Measurements from ENCODE around the gene RALGAPA1. TPM values are rescaled to one million over a fixed set of nuclear protein-coding genes. Genes with fewer than 3 reads are reported as not detected.
"Not testable (repeated sequence)": the region's sequence is repeated elsewhere in the genome, so short reads cannot be mapped to it uniquely, and the experiment has no call there.

Gene RALGAPA1
- total and polyA plus RNA-seq, 2 donors (not counting 1 experiment from before 2014, with no cell fraction given): 7.2 to 34.5 TPM

DNA sequence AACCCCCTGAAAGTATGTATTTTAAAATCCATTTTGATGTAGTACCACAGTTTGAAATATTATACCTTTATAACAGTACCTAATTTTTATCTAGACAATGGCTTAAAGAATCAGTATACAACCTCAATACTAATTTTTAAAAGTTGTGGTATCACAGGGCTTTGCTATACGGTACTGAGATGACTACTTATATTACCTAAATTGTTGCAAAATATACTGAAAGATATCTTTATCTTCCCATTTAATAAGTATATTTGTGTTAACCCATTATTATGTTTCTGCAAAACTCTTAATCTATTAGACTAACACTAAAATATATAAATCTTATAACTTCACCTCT lies 67.1 kb downstream of the RALGAPA1 start:
- H3K27ac ChIP-seq (ENCODE audit: insufficient read depth, low read length): no peak overlapping the region
- no peak overlapping the region for H3K9ac ChIP-seq (ENCODE audit: insufficient read depth, low read length)
- H4K20me1 ChIP-seq (ENCODE audit: control insufficient read depth, extremely low read depth, insufficient read depth, low read length): no peaks in the 10 kb centered on the region
- H3K4me3 ChIP-seq (replicated peaks in 1 of 4; ENCODE audit: control extremely low read depth in 1 of 4, insufficient read depth in 1 of 4, low read depth in 3 of 4, low read length in 4 of 4): no peak overlapping the region
- H2AFZ ChIP-seq (ENCODE audit: low read length): no peak overlapping the region
- no peaks in the 10 kb centered on the region for H3K27me3 ChIP-seq (ENCODE audit: control insufficient read depth, insufficient read depth, low read length)
- no peak overlapping the region for H3K4me2 ChIP-seq (ENCODE audit: extremely low read depth, insufficient read depth, low read length)
- no peaks in the 10 kb centered on the region for H3K79me2 ChIP-seq (ENCODE audit: control insufficient read depth, insufficient read depth, low read length)
- no peaks in the 10 kb centered on the region for H3K4me1 ChIP-seq (ENCODE audit: control insufficient read depth, extremely low read depth, insufficient read depth, low read length)
- H3K36me3 ChIP-seq (ENCODE audit: control insufficient read depth, insufficient read depth, low read length): no peaks in the 10 kb centered on the region
- no peak for DNase-seq (ENCODE audit: low read depth in 2 of 2)
- no peaks in the 10 kb centered on the region for H3K9me3 ChIP-seq (ENCODE audit: control insufficient read depth, insufficient read depth, low read depth, low read length)
- TF ChIP-seq, protein P1, sequence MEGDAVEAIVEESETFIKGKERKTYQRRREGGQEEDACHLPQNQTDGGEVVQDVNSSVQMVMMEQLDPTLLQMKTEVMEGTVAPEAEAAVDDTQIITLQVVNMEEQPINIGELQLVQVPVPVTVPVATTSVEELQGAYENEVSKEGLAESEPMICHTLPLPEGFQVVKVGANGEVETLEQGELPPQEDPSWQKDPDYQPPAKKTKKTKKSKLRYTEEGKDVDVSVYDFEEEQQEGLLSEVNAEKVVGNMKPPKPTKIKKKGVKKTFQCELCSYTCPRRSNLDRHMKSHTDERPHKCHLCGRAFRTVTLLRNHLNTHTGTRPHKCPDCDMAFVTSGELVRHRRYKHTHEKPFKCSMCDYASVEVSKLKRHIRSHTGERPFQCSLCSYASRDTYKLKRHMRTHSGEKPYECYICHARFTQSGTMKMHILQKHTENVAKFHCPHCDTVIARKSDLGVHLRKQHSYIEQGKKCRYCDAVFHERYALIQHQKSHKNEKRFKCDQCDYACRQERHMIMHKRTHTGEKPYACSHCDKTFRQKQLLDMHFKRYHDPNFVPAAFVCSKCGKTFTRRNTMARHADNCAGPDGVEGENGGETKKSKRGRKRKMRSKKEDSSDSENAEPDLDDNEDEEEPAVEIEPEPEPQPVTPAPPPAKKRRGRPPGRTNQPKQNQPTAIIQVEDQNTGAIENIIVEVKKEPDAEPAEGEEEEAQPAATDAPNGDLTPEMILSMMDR (conservative IDR thresholded peaks at IDR 0.05 in 1 of 2, IDR thresholded peaks at IDR 0.05 in 1 of 2; ENCODE audit: low read depth in 1 of 2, low read length in 2 of 2): no peak
- no peak for TF ChIP-seq EZH2 (IDR thresholded peaks at IDR 0.05; ENCODE audit: low read length, missing control alignments)

DNA sequence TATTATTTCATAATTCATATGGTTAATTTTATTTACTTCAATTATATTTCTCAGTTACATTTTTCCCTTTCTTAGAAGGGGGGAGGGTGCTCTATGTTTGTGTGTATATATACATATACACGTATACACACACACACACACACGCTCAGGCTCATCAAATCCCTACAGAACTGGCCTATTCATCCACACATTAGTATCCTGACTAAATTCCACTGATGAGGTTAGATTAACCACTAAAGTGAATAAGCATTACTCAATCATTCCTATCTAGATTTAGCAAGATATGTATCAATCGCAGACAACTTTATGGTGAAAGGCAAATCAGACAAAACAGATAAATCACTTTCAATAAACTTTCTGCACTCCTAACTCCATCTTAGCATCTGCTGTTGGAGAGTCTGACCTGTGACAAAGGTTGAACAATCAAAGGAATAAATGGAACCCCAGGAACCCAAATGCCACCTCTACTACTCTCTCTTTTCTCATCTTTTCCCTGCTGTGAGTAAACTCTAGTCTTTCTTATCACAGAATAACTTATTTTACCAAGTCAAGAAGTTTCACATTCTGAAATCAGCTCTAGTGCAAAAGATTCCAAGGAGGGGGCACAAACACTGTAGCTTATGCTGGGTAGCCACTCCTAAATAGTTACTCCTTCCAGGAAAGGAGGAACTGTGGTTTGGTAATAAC lies 67.6 kb downstream of the RALGAPA1 start:
- no peak overlapping the region for H3K4me2 ChIP-seq (ENCODE audit: extremely low read depth, insufficient read depth, low read length)
- no peak for TF ChIP-seq EZH2 (IDR thresholded peaks at IDR 0.05; ENCODE audit: low read length, missing control alignments)
- TF ChIP-seq, protein P1 (conservative IDR thresholded peaks at IDR 0.05 in 1 of 2, IDR thresholded peaks at IDR 0.05 in 1 of 2; ENCODE audit: low read depth in 1 of 2, low read length in 2 of 2): no peak
- H3K27me3 ChIP-seq (ENCODE audit: control insufficient read depth, insufficient read depth, low read length): no peaks in the 10 kb centered on the region
- no peak overlapping the region for H3K9ac ChIP-seq (ENCODE audit: insufficient read depth, low read length)
- no peak overlapping the region for H2AFZ ChIP-seq (ENCODE audit: low read length)
- no peak overlapping the region for H3K27ac ChIP-seq (ENCODE audit: insufficient read depth, low read length)
- no peak overlapping the region for H3K4me3 ChIP-seq (replicated peaks in 1 of 4; ENCODE audit: control extremely low read depth in 1 of 4, insufficient read depth in 1 of 4, low read depth in 3 of 4, low read length in 4 of 4)
- H3K9me3 ChIP-seq (ENCODE audit: control insufficient read depth, insufficient read depth, low read depth, low read length): no peaks in the 10 kb centered on the region
- no peaks in the 10 kb centered on the region for H3K36me3 ChIP-seq (ENCODE audit: control insufficient read depth, insufficient read depth, low read length)
- H3K4me1 ChIP-seq (ENCODE audit: control insufficient read depth, extremely low read depth, insufficient read depth, low read length): no peaks in the 10 kb centered on the region
- DNase-seq (ENCODE audit: low read depth in 2 of 2): peak in 1 of 2 donors; percentile 10
- H3K79me2 ChIP-seq (ENCODE audit: control insufficient read depth, insufficient read depth, low read length): no peaks in the 10 kb centered on the region
- no peaks in the 10 kb centered on the region for H4K20me1 ChIP-seq (ENCODE audit: control insufficient read depth, extremely low read depth, insufficient read depth, low read length)

DNA sequence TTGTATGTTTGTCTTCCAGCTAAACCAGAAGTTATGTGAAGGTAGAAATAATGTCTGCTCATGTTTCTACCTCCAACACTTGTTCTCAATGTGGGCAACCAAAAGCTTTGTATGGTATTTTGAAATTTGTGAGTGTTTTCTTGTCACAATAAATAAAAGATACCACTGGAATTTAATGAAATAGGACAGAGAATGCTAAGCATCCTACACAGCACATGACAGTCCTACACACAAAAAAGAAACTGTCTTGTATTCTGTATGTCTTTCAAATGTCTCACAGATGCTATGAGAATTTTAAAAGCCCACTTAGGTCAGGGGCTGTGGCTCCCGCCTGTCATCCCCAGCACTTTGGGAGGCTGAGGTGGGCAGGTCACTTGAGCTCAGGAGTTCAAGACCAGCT lies 68.9 kb downstream of the RALGAPA1 start:
- no peaks in the 10 kb centered on the region for H4K20me1 ChIP-seq (ENCODE audit: control insufficient read depth, extremely low read depth, insufficient read depth, low read length)
- H3K27ac ChIP-seq (ENCODE audit: insufficient read depth, low read length): no peak overlapping the region
- no peaks in the 10 kb centered on the region for H3K27me3 ChIP-seq (ENCODE audit: control insufficient read depth, insufficient read depth, low read length)
- no peak overlapping the region for H3K4me2 ChIP-seq (ENCODE audit: extremely low read depth, insufficient read depth, low read length)
- H3K79me2 ChIP-seq (ENCODE audit: control insufficient read depth, insufficient read depth, low read length): no peaks in the 10 kb centered on the region
- peak in 1 of 2 donors; percentile 4 for DNase-seq (ENCODE audit: low read depth in 2 of 2)
- H3K4me1 ChIP-seq (ENCODE audit: control insufficient read depth, extremely low read depth, insufficient read depth, low read length): no peaks in the 10 kb centered on the region
- H3K9ac ChIP-seq (ENCODE audit: insufficient read depth, low read length): no peak overlapping the region
- TF ChIP-seq EZH2 (IDR thresholded peaks at IDR 0.05; ENCODE audit: low read length, missing control alignments): no peak
- TF ChIP-seq, protein P1 (conservative IDR thresholded peaks at IDR 0.05 in 1 of 2, IDR thresholded peaks at IDR 0.05 in 1 of 2; ENCODE audit: low read depth in 1 of 2, low read length in 2 of 2): no peak
- no peak overlapping the region for H3K4me3 ChIP-seq (replicated peaks in 1 of 4; ENCODE audit: control extremely low read depth in 1 of 4, insufficient read depth in 1 of 4, low read depth in 3 of 4, low read length in 4 of 4)
- no peaks in the 10 kb centered on the region for H3K36me3 ChIP-seq (ENCODE audit: control insufficient read depth, insufficient read depth, low read length)
- H2AFZ ChIP-seq (ENCODE audit: low read length): no peak overlapping the region
- H3K9me3 ChIP-seq (ENCODE audit: control insufficient read depth, insufficient read depth, low read depth, low read length): no peaks in the 10 kb centered on the region

DNA sequence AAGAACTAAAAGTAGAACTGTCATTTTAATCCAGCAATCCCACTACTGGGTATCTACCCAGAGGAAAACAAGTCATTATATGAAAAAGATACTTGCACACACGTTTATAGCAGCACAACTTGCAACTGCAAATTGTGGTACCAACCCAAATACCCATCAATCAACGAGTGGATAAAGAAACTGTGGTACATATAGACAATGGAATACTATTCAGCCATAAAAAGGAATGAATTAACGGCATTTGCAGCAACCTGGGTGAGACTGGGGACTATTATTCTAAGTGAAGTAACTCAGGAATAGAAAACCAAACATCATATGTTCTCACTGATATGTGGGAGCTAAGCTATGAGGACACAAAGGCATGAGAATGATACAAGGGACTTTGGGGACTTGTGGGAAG lies 73.9 kb downstream of the RALGAPA1 start:
- H4K20me1 ChIP-seq (ENCODE audit: control insufficient read depth, extremely low read depth, insufficient read depth, low read length); H3K36me3 ChIP-seq (ENCODE audit: control insufficient read depth, insufficient read depth, low read length); DNase-seq (ENCODE audit: low read depth in 2 of 2); H3K4me2 ChIP-seq (ENCODE audit: extremely low read depth, insufficient read depth, low read length); H3K79me2 ChIP-seq (ENCODE audit: control insufficient read depth, insufficient read depth, low read length); H3K9ac ChIP-seq (ENCODE audit: insufficient read depth, low read length); H3K9me3 ChIP-seq (ENCODE audit: control insufficient read depth, insufficient read depth, low read depth, low read length); H2AFZ ChIP-seq (ENCODE audit: low read length); H3K4me3 ChIP-seq (replicated peaks in 1 of 4; ENCODE audit: control extremely low read depth in 1 of 4, insufficient read depth in 1 of 4, low read depth in 3 of 4, low read length in 4 of 4); H3K27me3 ChIP-seq (ENCODE audit: control insufficient read depth, insufficient read depth, low read length); H3K4me1 ChIP-seq (ENCODE audit: control insufficient read depth, extremely low read depth, insufficient read depth, low read length); H3K27ac ChIP-seq (ENCODE audit: insufficient read depth, low read length): not testable (repeated sequence)

DNA sequence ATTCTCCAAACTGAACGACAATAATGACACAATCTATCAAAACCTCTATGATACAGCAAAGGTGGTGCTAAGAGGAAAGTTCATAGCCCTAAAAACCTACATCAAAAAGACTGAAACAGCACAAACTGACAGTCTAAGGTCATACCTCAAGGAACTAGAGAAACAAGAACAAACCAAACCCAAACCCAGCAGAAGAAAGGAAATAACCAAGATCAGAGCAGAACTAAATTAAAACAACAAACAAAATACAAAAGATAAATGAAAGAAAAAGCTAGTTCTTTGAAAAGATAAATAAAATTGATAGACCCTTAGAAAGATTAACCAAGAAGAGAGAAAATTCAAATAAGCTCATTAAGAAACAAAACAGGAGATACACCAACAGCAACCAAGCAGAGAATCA lies 75.6 kb downstream of the RALGAPA1 start:
- not testable (repeated sequence) for H4K20me1 ChIP-seq (ENCODE audit: control insufficient read depth, extremely low read depth, insufficient read depth, low read length); H3K9ac ChIP-seq (ENCODE audit: insufficient read depth, low read length); DNase-seq (ENCODE audit: low read depth in 2 of 2); H3K9me3 ChIP-seq (ENCODE audit: control insufficient read depth, insufficient read depth, low read depth, low read length); H2AFZ ChIP-seq (ENCODE audit: low read length); H3K27ac ChIP-seq (ENCODE audit: insufficient read depth, low read length); H3K4me3 ChIP-seq (replicated peaks in 1 of 4; ENCODE audit: control extremely low read depth in 1 of 4, insufficient read depth in 1 of 4, low read depth in 3 of 4, low read length in 4 of 4); H3K4me1 ChIP-seq (ENCODE audit: control insufficient read depth, extremely low read depth, insufficient read depth, low read length); H3K4me2 ChIP-seq (ENCODE audit: extremely low read depth, insufficient read depth, low read length); H3K27me3 ChIP-seq (ENCODE audit: control insufficient read depth, insufficient read depth, low read length); H3K36me3 ChIP-seq (ENCODE audit: control insufficient read depth, insufficient read depth, low read length); H3K79me2 ChIP-seq (ENCODE audit: control insufficient read depth, insufficient read depth, low read length)

Data from fibroblast of lung (primary cell).